Pancreas (tissue), 10 donors: ENCODE measurements around the gene SDK1. TPM values are rescaled to one million over a fixed set of nuclear protein-coding genes. Genes with fewer than 3 reads are reported as not detected.
A peak's percentile ranks its signal among the peaks of the same experiment; 100 is the strongest.

Experiments used
- ATAC-seq, 4 donors: fragments of 200-7000 bp; cut with Tn5 transposase; one replicate each; pipeline versions ENCODE4 v1.8.0 to v1.9.1; 2020; ENCODE audit warnings: mild to moderate bottlenecking in 4 of 4, moderate library complexity in 4 of 4
- DNase-seq, 6 donors: peaks; one replicate each; pipeline ENCODE4 v3.0.0-alpha.2; 2020
- FAIRE-seq: peaks from 2 replicates; lab custom pipeline; 2012; peaks lifted over from hg19 to GRCh38; lab: Jason Lieb, UNC
- H3K27ac ChIP-seq, 4 donors: fragments of 200-600 bp; sonication (generic); 1 replicate in 3 of 4; 2 replicates in 1 of 4; pipeline versions ENCODE4 v1.5.0 to v1.8.0; 2020
- H3K27me3 ChIP-seq, 4 donors: fragments of 200-600 bp; one replicate each; pipeline ENCODE4 v1.8.0; 2021
- H3K36me3 ChIP-seq, 3 donors: fragments of 200-600 bp; sonication (generic) in 1 of 3; one replicate each; pipeline versions ENCODE4 v1.5.0 to v1.8.0; 2020 to 2021
- H3K4me1 ChIP-seq, 3 donors: fragments of 200-600 bp; one replicate each; pipeline ENCODE4 v1.8.0; 2021
- H3K4me3 ChIP-seq, 4 donors: fragments of 200-600 bp; sonication (generic) in 2 of 4; one replicate each; pipeline versions ENCODE4 v1.5.0 to v1.8.0; 2020 to 2021
- H3K9me3 ChIP-seq, 4 donors: fragments of 200-600 bp; one replicate each; pipeline ENCODE4 v1.8.0; 2021
- CTCF ChIP-seq, 4 donors: fragments of 200-600 bp; sonication (generic) in 3 of 4; IDR thresholded peaks; one replicate each; pipeline versions ENCODE4 v1.5.0 to v1.8.0; 2021; ENCODE audit warnings: antibody characterized with exemption in 4 of 4
- WGBS, 2 donors: extraction: QIAGEN DNeasy Blood & Tissue Kit; methylation state at CpG; one replicate each; pipeline ENCODE4 v1.1.7; 2013; 5-methylcytosine and 5-hydroxymethylcytosine counted together
- intact Hi-C, 3 donors: fragments of 100-400 bp; cut with DNase I; formaldehyde crosslinking; loops; one replicate each; pipeline versions ENCODE4 v1.11.1 to v1.14.2; 2022
- polyA plus RNA-seq, 2 donors: library from polyadenylated mRNA; stranded (reverse); fragments of 200-250 nt; gene quantifications; one replicate each; pipeline ENCODE4 v1.2.3, GENCODE V29; 2013
- total RNA-seq, 6 donors: library from RNA; stranded (reverse); fragmentation: NEBNext Ultra II Directional in 4 of 6; extraction: Animal tissue kit (Norgen Biotek cat#: 25700) in 4 of 6; gene quantifications; one replicate each; pipeline versions ENCODE4 v1.2.1 to v1.2.4, GENCODE V29; 2021 to 2023
- donor health status: healthy with polysubstance abuse.
- donor health status: DM: no; HTN: no; CAD: no; lungs with moderate emphysema.
- donor health status: DM: no; HTN: no; CAD: no.
- donor health status: control.
- donor health status: control.
- donor health status: Bipolar disorder and iron deficiency.
- donor health status: DM: yes; HTN: yes; CAD: no.
- donor health status: DM: no; HTN: no; CAD: no.
- donor health status: DM: no; HTN: no; CAD: no.
- donor health status: DM: yes; HTN: yes; CAD: no.

The SDK1 gene
- total and polyA plus RNA-seq, 8 donors = 10.8 to 30.8 (median 19.8) TPM

- intact Hi-C loops = no loop called here
- DNase-seq (no peak), ATAC-seq (no peak), FAIRE-seq (no peak)
- H3K4me1 ChIP-seq = no peaks in the 10 kb centered on the region
- no peaks in the 10 kb centered on the region for H3K36me3 ChIP-seq
- no peaks in the 10 kb centered on the region for H3K27me3 ChIP-seq
- no peak overlapping the region for H3K27ac ChIP-seq
- no peak overlapping the region for H3K4me3 ChIP-seq
- WGBS, 2 donors = 83 to 93% methylated on average over 10 of the region's 10 CpGs
- TF ChIP-seq CTCF (IDR thresholded peaks at IDR 0.05) = no peak
- H3K9me3 ChIP-seq = no peaks in the 10 kb centered on the region
Measured at GRCh38 chr7:3649678-3650440, 348.8 kb downstream of the SDK1 start.

DNA sequence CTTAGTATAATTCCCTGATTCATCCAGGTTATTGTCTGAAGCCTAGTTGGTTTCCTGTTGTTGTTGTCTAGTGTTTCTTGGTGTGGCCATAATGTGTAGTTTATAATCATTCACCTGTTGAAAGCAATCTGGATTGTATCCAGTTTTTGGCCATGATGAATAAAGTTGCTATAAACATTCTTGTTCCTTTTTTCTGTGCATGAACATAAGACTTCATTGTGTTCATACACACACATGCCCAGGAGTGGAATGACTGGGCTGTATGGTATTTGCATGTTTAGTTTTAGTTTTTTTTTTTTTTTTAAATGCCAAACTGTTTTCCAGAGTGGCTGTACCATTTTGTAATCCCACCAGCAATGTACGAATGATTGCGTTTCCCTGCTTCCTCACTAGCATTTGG lies 349.8 kb downstream of the SDK1 start:
- ATAC-seq = no peak
- Histone ChIP-seq H3K36me3 (no peaks in the 10 kb centered on the region), H3K27ac (no peak overlapping the region), H3K4me1 (peaks cover 0 to 4% (median 2%) of the 10 kb centered on the region in 3 donors), H3K9me3 (no peaks in the 10 kb centered on the region), H3K4me3 (no peak overlapping the region), H3K27me3 (no peaks in the 10 kb centered on the region)
- DNase-seq = no peak
- intact Hi-C loops = no loop called here
- FAIRE-seq = no peak
- 96% methylated on average over 2 of the region's 2 CpGs for WGBS, 2 donors
- no peak for TF ChIP-seq CTCF (IDR thresholded peaks at IDR 0.05)

- FAIRE-seq = no peak
- no peak overlapping the region for H3K4me3 ChIP-seq
- H3K36me3 ChIP-seq = no peaks in the 10 kb centered on the region
- H3K4me1 ChIP-seq = peaks cover 0 to 6% (median 4%) of the 10 kb centered on the region in 3 donors
- intact Hi-C loops = no loop called here
- peak in 3 of 6 donors; percentile 22 to 72 (median 40) for DNase-seq
- peak; percentile 60 to 91 (median 80) for ATAC-seq
- no peak overlapping the region for H3K27ac ChIP-seq
- no peaks in the 10 kb centered on the region for H3K9me3 ChIP-seq
- H3K27me3 ChIP-seq = no peaks in the 10 kb centered on the region
- TF ChIP-seq CTCF (IDR thresholded peaks at IDR 0.05) = no peak
- 28 to 30% methylated on average over 7 of the region's 7 CpGs for WGBS, 2 donors
Measured at GRCh38 chr7:3655635-3656034, 354.6 kb downstream of the SDK1 start.

GRCh38 chr7:3657206-3657605 lies 356.2 kb downstream of the SDK1 start:
- Histone ChIP-seq H3K9me3 (no peaks in the 10 kb centered on the region), H3K27ac (no peak overlapping the region), H3K27me3 (no peaks in the 10 kb centered on the region), H3K4me3 (no peak overlapping the region), H3K4me1 (peaks cover 0 to 6% (median 4%) of the 10 kb centered on the region in 3 donors), H3K36me3 (no peaks in the 10 kb centered on the region)
- TF ChIP-seq CTCF (IDR thresholded peaks at IDR 0.05) = no peak
- 84 to 89% methylated on average over 6 of the region's 6 CpGs for WGBS, 2 donors
- DNase-seq = no peak
- intact Hi-C loops = no loop called here
- no peak for ATAC-seq
- FAIRE-seq = no peak

GRCh38 chr7:3668743-3669142 lies 367.7 kb downstream of the SDK1 start:
- intact Hi-C loops = no loop called here
- no peak for TF ChIP-seq CTCF (IDR thresholded peaks at IDR 0.05)

More at GRCh38 chr7:3668743-3669142, 367.7 kb downstream of the SDK1 start:
- peaks cover 0 to 7% (median 4%) of the 10 kb centered on the region in 3 donors for H3K4me1 ChIP-seq
- no peak overlapping the region for H3K27ac ChIP-seq
- no peaks in the 10 kb centered on the region for H3K36me3 ChIP-seq
- no peak overlapping the region for H3K4me3 ChIP-seq
- DNase-seq = no peak
- H3K27me3 ChIP-seq = no peaks in the 10 kb centered on the region
- ATAC-seq = no peak
- 92 to 94% methylated on average over 2 of the region's 2 CpGs for WGBS, 2 donors
- no peaks in the 10 kb centered on the region for H3K9me3 ChIP-seq
- no peak for FAIRE-seq
